ENCODE results near the gene RETSAT.

- TF ChIP-seq, protein P1, sequence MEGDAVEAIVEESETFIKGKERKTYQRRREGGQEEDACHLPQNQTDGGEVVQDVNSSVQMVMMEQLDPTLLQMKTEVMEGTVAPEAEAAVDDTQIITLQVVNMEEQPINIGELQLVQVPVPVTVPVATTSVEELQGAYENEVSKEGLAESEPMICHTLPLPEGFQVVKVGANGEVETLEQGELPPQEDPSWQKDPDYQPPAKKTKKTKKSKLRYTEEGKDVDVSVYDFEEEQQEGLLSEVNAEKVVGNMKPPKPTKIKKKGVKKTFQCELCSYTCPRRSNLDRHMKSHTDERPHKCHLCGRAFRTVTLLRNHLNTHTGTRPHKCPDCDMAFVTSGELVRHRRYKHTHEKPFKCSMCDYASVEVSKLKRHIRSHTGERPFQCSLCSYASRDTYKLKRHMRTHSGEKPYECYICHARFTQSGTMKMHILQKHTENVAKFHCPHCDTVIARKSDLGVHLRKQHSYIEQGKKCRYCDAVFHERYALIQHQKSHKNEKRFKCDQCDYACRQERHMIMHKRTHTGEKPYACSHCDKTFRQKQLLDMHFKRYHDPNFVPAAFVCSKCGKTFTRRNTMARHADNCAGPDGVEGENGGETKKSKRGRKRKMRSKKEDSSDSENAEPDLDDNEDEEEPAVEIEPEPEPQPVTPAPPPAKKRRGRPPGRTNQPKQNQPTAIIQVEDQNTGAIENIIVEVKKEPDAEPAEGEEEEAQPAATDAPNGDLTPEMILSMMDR (IDR thresholded peaks at IDR 0.05; ENCODE audit: insufficient read depth, low read depth, low read length) = no peak
- no peak for TF ChIP-seq EZH2 (IDR thresholded peaks at IDR 0.05; ENCODE audit: insufficient read depth, low read length)
Measured at GRCh38 chr2:85334928-85335327, 19.4 kb downstream of the RETSAT start.

Measured in astrocyte (in vitro differentiated cells and primary cell).